WERI-Rb-1 (cell line): ENCODE measurements around the gene FGG.
A peak's percentile ranks its signal among the peaks of the same experiment; 100 is the strongest.

Experiments used
- DNase-seq: peaks from one replicate; pipeline ENCODE4 v3.0.0-alpha.2; 2020
- H3K27ac ChIP-seq: fragments of 250-450 bp; sonication (Bioruptor Pico); 2 replicates; pipeline ENCODE4 v1.5.1; 2020; ENCODE audit warnings: mild to moderate bottlenecking, moderate library complexity
- H3K27me3 ChIP-seq: fragments of 250-450 bp; sonication (Bioruptor Pico); 2 replicates; pipeline ENCODE4 v1.5.1; 2021; ENCODE audit warnings: mild to moderate bottlenecking, low read depth, moderate library complexity; ENCODE audit not compliant: insufficient read depth, severe bottlenecking
- H3K36me3 ChIP-seq: fragments of 250-450 bp; sonication (Bioruptor Pico); 2 replicates; pipeline ENCODE4 v1.5.1; 2020; ENCODE audit warnings: mild to moderate bottlenecking, moderate library complexity
- H3K4me3 ChIP-seq: 2 replicates; pipeline ENCODE4 v1.5.1; 2011; ENCODE audit warnings: low read depth, mild to moderate bottlenecking, control low read depth, low read length
- H3K9me3 ChIP-seq: fragments of 250-450 bp; sonication (Bioruptor Pico); 2 replicates; pipeline ENCODE4 v1.5.1; 2021; ENCODE audit warnings: mild to moderate bottlenecking, moderate library complexity; ENCODE audit not compliant: severe bottlenecking
- CTCF ChIP-seq: IDR thresholded peaks from 2 replicates; pipeline ENCODE4 v1.5.1; 2011; ENCODE audit warnings: low read depth, mild to moderate bottlenecking, control low read depth, inconsistent platforms, low read length

The FGG gene

GRCh38 chr4:154560824-154561231, 51.6 kb downstream of the FGG start:
- no peak overlapping the region for H3K4me3 ChIP-seq
- no peak for TF ChIP-seq CTCF
- H3K36me3 ChIP-seq = no peaks in the 10 kb centered on the region
- H3K27me3 ChIP-seq = no peaks in the 10 kb centered on the region
- no peaks in the 10 kb centered on the region for H3K9me3 ChIP-seq
- H3K27ac ChIP-seq = no peak overlapping the region
- no peak for DNase-seq

GRCh38 chr4:154560419-154560801, 52.0 kb downstream of the FGG start:
- no peak overlapping the region for H3K27ac ChIP-seq
- H3K9me3 ChIP-seq = no peaks in the 10 kb centered on the region
- no peaks in the 10 kb centered on the region for H3K36me3 ChIP-seq
- DNase-seq = no peak
- TF ChIP-seq CTCF = no peak
- no peak overlapping the region for H3K4me3 ChIP-seq
- no peaks in the 10 kb centered on the region for H3K27me3 ChIP-seq

GRCh38 chr4:154559494-154560418, 52.7 kb downstream of the FGG start:
- no peak overlapping the region for H3K27ac ChIP-seq
- TF ChIP-seq CTCF = peak; percentile 73
- no peak overlapping the region for H3K4me3 ChIP-seq
- H3K36me3 ChIP-seq = no peaks in the 10 kb centered on the region
- H3K27me3 ChIP-seq = no peaks in the 10 kb centered on the region
- no peaks in the 10 kb centered on the region for H3K9me3 ChIP-seq
- peak; percentile 35 for DNase-seq

- Histone ChIP-seq H3K4me3 (no peak overlapping the region), H3K9me3 (no peaks in the 10 kb centered on the region), H3K36me3 (no peaks in the 10 kb centered on the region), H3K27ac (no peak overlapping the region), H3K27me3 (no peaks in the 10 kb centered on the region)
- no peak for DNase-seq
- no peak for TF ChIP-seq CTCF
Measured at GRCh38 chr4:154559141-154559493, 53.3 kb downstream of the FGG start.
